T-helper 2 cell (primary cell): ENCODE results near the gene USH2A.

Source experiments
- DNase-seq, 5 experiments: peaks; one replicate each; pipeline versions ENCODE4 v3.0.0 to v3.0.0-alpha.2; 2012 to 2022

USH2A gene

DNA sequence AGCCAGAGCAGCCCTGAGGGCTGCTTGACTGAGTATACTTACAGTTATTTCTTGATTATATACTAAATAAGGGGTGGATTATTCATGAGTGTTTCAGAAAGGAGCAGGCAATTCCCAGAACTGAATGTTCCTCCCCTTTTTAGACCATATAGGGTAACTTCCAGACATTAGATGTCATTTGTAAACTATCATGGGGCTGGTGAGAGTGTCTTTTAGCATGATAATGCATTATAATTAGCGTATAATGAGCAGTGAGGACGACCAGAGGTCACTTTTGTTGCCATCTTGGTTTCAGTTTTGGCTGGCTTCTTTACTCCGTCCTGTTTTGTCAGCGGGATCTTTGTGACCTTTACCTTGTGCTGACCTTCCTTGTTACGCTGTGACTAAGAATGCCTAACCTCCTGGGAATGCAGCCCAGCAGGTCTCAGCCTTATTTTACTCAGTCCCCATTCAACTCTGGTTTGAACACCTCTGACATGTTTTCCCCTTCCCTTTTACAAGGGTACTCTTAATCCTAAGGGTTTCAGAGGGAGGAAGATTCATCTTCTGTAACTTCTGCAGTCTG is 840.0 kb downstream of the USH2A start:
- no peak for DNase-seq

- DNase-seq, result no peak
Measured at GRCh38 chr1:215581896-215582295, 841.4 kb downstream of the USH2A start.
